Suprapubic skin (tissue), 3 donors: ENCODE measurements around the gene MRPL22.

Experiments
- CTCF ChIP-seq, 2 donors: fragments of 200-600 bp in 1 of 2; fragments of 450-650 bp in 1 of 2; sonication (generic) in 1 of 2; IDR thresholded peaks; one replicate each; pipeline ENCODE4 v1.5.1; 2016 to 2019; ENCODE audit warnings: antibody characterized with exemption in 2 of 2, mild to moderate bottlenecking in 1 of 2, moderate library complexity in 1 of 2
- EP300 ChIP-seq: sonication (generic); formaldehyde crosslinking; IDR thresholded peaks from one replicate; pipeline ENCODE4 v1.6.1; 2017; ENCODE audit warnings: antibody characterized with exemption
- POLR2A ChIP-seq, 2 donors: fragments of 450-650 bp; IDR thresholded peaks; one replicate each; pipeline ENCODE4 v1.6.1; 2017; ENCODE audit warnings: antibody characterized with exemption in 2 of 2, mild to moderate bottlenecking in 2 of 2, moderate library complexity in 2 of 2

GRCh38 chr5:154892369-154892771 lies 48.5 kb upstream of the MRPL22 start:
- TF ChIP-seq CTCF (IDR thresholded peaks at IDR 0.05) (no peak), POLR2A (IDR thresholded peaks at IDR 0.05) (no peak), EP300 (no peak)
